Effector memory CD8-positive, alpha-beta T cell (primary cell): ENCODE data around the gene IQCF5.
"Not testable (repeated sequence)": the region's sequence is repeated elsewhere in the genome, so short reads cannot be mapped to it uniquely, and the experiment has no call there.

Experiments
- ATAC-seq: fragments of 150-1000 bp; cut with Tn5 transposase; replicated peaks from 2 replicates; pipeline ENCODE4 v1.10.0; 2021; ENCODE audit warnings: mild to moderate bottlenecking, moderate library complexity
- DNase-seq, 3 experiments: peaks; one replicate each; pipeline ENCODE4 v3.0.0; 2021
- H3K27ac Mint-ChIP-seq, 2 donors: one replicate each; pipeline ENCODE4 v1.8.0; 2022; ENCODE audit warnings: mild to moderate bottlenecking in 2 of 2, mixed read lengths in 2 of 2, moderate library complexity in 2 of 2
- H3K27me3 Mint-ChIP-seq, 2 donors: one replicate each; pipeline ENCODE4 v1.8.0; 2022; ENCODE audit warnings: mixed read lengths in 2 of 2
- H3K36me3 Mint-ChIP-seq: one replicate; pipeline ENCODE4 v1.8.0; 2022; ENCODE audit warnings: mild to moderate bottlenecking, moderate library complexity, mixed read lengths; ENCODE audit not compliant: insufficient read depth
- H3K4me1 Mint-ChIP-seq, 2 donors: one replicate each; pipeline ENCODE4 v1.8.0; 2022; ENCODE audit warnings: low read depth in 2 of 2, mixed read lengths in 2 of 2
- H3K4me3 Mint-ChIP-seq, 2 donors: one replicate each; pipeline ENCODE4 v1.8.0; 2022; ENCODE audit warnings: mild to moderate bottlenecking in 2 of 2, mixed read lengths in 2 of 2, moderate library complexity in 2 of 2
- H3K9me3 Mint-ChIP-seq, 2 donors: one replicate each; pipeline ENCODE4 v1.8.0; 2022; ENCODE audit warnings: mixed read lengths in 2 of 2

Gene IQCF5

GRCh38 chr3:51855411-51855810 is 20.0 kb downstream of the IQCF5 start:
- H3K4me1 Mint-ChIP-seq, H3K4me3 Mint-ChIP-seq, DNase-seq, H3K36me3 Mint-ChIP-seq, ATAC-seq, H3K27ac Mint-ChIP-seq, H3K9me3 Mint-ChIP-seq: not testable (repeated sequence)
- H3K27me3 Mint-ChIP-seq, result peaks cover 23 to 48% of the 10 kb centered on the region in 2 donors

- DNase-seq, result no peak
- H3K27me3 Mint-ChIP-seq, result peaks cover 61 to 64% of the 10 kb centered on the region in 2 donors
Observed at GRCh38 chr3:51845129-51845528, 30.3 kb downstream of the IQCF5 start.

GRCh38 chr3:51836606-51837005 is 38.8 kb downstream of the IQCF5 start:
- no peaks in the 10 kb centered on the region for H3K9me3 Mint-ChIP-seq
- no peaks in the 10 kb centered on the region for H3K36me3 Mint-ChIP-seq
- H3K4me3 Mint-ChIP-seq, result no peak overlapping the region
- no peak for DNase-seq
- no peak for ATAC-seq
- no peaks in the 10 kb centered on the region for H3K4me1 Mint-ChIP-seq
- peaks cover 42% of the 10 kb centered on the region in 2 donors for H3K27me3 Mint-ChIP-seq
- no peak overlapping the region for H3K27ac Mint-ChIP-seq

More at GRCh38 chr3:51845129-51845528, 30.3 kb downstream of the IQCF5 start:
- H3K9me3 Mint-ChIP-seq, result peaks cover 3 to 14% of the 10 kb centered on the region in 2 donors
- no peak overlapping the region for H3K4me3 Mint-ChIP-seq
- H3K27ac Mint-ChIP-seq, result no peak overlapping the region
- H3K36me3 Mint-ChIP-seq, result no peaks in the 10 kb centered on the region
- no peak for ATAC-seq
- no peaks in the 10 kb centered on the region for H3K4me1 Mint-ChIP-seq

GRCh38 chr3:51830836-51831385 is 44.5 kb downstream of the IQCF5 start:
- DNase-seq, result no peak
- Mint-ChIP-seq H3K27me3 (peaks cover 30 to 53% of the 10 kb centered on the region in 2 donors), H3K9me3 (peaks cover 9 to 20% of the 10 kb centered on the region in 2 donors), H3K36me3 (no peaks in the 10 kb centered on the region), H3K4me3 (no peak overlapping the region), H3K4me1 (peaks cover 0 to 2% of the 10 kb centered on the region in 2 donors), H3K27ac (no peak overlapping the region)
- ATAC-seq, result no peak

GRCh38 chr3:51830345-51830744 is 45.1 kb downstream of the IQCF5 start:
- DNase-seq, result no peak
- Mint-ChIP-seq H3K4me3 (no peak overlapping the region), H3K36me3 (no peaks in the 10 kb centered on the region), H3K27me3 (peaks cover 25 to 51% of the 10 kb centered on the region in 2 donors), H3K27ac (no peak overlapping the region), H3K4me1 (peaks cover 0 to 2% of the 10 kb centered on the region in 2 donors), H3K9me3 (peaks cover 9 to 20% of the 10 kb centered on the region in 2 donors)
- ATAC-seq, result no peak

GRCh38 chr3:51828297-51828696 is 47.1 kb downstream of the IQCF5 start:
- Mint-ChIP-seq H3K9me3 (peaks cover 9 to 20% of the 10 kb centered on the region in 2 donors), H3K36me3 (no peaks in the 10 kb centered on the region), H3K27ac (no peak overlapping the region), H3K4me1 (peaks cover 5 to 6% of the 10 kb centered on the region in 2 donors), H3K4me3 (no peak overlapping the region), H3K27me3 (peaks cover 18 to 36% of the 10 kb centered on the region in 2 donors)
- no peak for ATAC-seq
- DNase-seq, result no peak
